Measurements from ENCODE around the gene SBK3. TPM values are rescaled to one million over a fixed set of nuclear protein-coding genes. Genes with fewer than 3 reads are reported as not detected.

Gene SBK3
- total RNA-seq, 1 experiment from 2014 or later, result 4.0 TPM

GRCh38 chr19:55588738-55589137, 43.4 kb upstream of the SBK3 start:
- Histone ChIP-seq H3K27ac (ENCODE audit: low read length) (no peak overlapping the region), H3K27me3 (ENCODE audit: control insufficient read depth, insufficient read depth, low read length) (no peaks in the 10 kb centered on the region), H3K4me1 (ENCODE audit: control insufficient read depth, insufficient read depth, low read length) (peaks cover 10% of the 10 kb centered on the region), H3K9me3 (ENCODE audit: control insufficient read depth, insufficient read depth, low read depth, low read length) (no peaks in the 10 kb centered on the region), H3K4me3 (ENCODE audit: low read depth in 2 of 2, low read length in 2 of 2) (no peak overlapping the region), H3K36me3 (ENCODE audit: control insufficient read depth, insufficient read depth, low read length) (no peaks in the 10 kb centered on the region)
- DNase-seq (ENCODE audit: low read depth, low spot score) (no peak), ATAC-seq (no peak)
- ChIA-PET POLR2A (no interaction called here), CTCF (no interaction called here)
- in situ Hi-C loops (cut with HindIII; ENCODE audit: low pct_unique_long_range_greater_than_20kb, low sequenced_read_pairs) (no loop called here), intact Hi-C loops (cut with micrococcal nuclease; ENCODE audit: unreplicated experiment) (no loop called here)
- TF ChIP-seq SIN3A (IDR thresholded peaks at IDR 0.05; ENCODE audit: borderline replicate concordance, insufficient read depth, low read depth, low read length), result no peak
- no peak for TF ChIP-seq POLR2AphosphoS5 (IDR thresholded peaks at IDR 0.05; ENCODE audit: low read depth, low read length)
- TF ChIP-seq, protein P1, sequence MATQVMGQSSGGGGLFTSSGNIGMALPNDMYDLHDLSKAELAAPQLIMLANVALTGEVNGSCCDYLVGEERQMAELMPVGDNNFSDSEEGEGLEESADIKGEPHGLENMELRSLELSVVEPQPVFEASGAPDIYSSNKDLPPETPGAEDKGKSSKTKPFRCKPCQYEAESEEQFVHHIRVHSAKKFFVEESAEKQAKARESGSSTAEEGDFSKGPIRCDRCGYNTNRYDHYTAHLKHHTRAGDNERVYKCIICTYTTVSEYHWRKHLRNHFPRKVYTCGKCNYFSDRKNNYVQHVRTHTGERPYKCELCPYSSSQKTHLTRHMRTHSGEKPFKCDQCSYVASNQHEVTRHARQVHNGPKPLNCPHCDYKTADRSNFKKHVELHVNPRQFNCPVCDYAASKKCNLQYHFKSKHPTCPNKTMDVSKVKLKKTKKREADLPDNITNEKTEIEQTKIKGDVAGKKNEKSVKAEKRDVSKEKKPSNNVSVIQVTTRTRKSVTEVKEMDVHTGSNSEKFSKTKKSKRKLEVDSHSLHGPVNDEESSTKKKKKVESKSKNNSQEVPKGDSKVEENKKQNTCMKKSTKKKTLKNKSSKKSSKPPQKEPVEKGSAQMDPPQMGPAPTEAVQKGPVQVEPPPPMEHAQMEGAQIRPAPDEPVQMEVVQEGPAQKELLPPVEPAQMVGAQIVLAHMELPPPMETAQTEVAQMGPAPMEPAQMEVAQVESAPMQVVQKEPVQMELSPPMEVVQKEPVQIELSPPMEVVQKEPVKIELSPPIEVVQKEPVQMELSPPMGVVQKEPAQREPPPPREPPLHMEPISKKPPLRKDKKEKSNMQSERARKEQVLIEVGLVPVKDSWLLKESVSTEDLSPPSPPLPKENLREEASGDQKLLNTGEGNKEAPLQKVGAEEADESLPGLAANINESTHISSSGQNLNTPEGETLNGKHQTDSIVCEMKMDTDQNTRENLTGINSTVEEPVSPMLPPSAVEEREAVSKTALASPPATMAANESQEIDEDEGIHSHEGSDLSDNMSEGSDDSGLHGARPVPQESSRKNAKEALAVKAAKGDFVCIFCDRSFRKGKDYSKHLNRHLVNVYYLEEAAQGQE (IDR thresholded peaks at IDR 0.05; ENCODE audit: insufficient read depth in 1 of 2, low read depth in 2 of 2, low read length in 1 of 2), result no peak
- TF ChIP-seq TCF7L2 (IDR thresholded peaks at IDR 0.05; ENCODE audit: low read depth, low read length), result no peak
- TF ChIP-seq, protein P2, sequence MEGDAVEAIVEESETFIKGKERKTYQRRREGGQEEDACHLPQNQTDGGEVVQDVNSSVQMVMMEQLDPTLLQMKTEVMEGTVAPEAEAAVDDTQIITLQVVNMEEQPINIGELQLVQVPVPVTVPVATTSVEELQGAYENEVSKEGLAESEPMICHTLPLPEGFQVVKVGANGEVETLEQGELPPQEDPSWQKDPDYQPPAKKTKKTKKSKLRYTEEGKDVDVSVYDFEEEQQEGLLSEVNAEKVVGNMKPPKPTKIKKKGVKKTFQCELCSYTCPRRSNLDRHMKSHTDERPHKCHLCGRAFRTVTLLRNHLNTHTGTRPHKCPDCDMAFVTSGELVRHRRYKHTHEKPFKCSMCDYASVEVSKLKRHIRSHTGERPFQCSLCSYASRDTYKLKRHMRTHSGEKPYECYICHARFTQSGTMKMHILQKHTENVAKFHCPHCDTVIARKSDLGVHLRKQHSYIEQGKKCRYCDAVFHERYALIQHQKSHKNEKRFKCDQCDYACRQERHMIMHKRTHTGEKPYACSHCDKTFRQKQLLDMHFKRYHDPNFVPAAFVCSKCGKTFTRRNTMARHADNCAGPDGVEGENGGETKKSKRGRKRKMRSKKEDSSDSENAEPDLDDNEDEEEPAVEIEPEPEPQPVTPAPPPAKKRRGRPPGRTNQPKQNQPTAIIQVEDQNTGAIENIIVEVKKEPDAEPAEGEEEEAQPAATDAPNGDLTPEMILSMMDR (IDR thresholded peaks at IDR 0.05), result no peak
- BruUV-seq (replicated peaks), result no TSS peak

- peak; percentile 67 for DNase-seq (ENCODE audit: low read depth, low spot score)
- peak overlapping the region; percentile 52 for H3K27ac ChIP-seq (ENCODE audit: low read length)
- no peaks in the 10 kb centered on the region for H3K27me3 ChIP-seq (ENCODE audit: control insufficient read depth, insufficient read depth, low read length)
- peak overlapping the region; percentile 51 to 79 for H3K4me3 ChIP-seq (ENCODE audit: low read depth in 2 of 2, low read length in 2 of 2)
- peaks cover 12% of the 10 kb centered on the region for H3K4me1 ChIP-seq (ENCODE audit: control insufficient read depth, insufficient read depth, low read length)
- H3K36me3 ChIP-seq (ENCODE audit: control insufficient read depth, insufficient read depth, low read length), result no peaks in the 10 kb centered on the region
- CTCF ChIA-PET, result interaction anchor here (0.6 kb wide), 1 partner anchor 81 kb away, joined by 3 read pairs; no protein-coding TSS in a partner anchor
- in situ Hi-C loops (cut with HindIII; ENCODE audit: low pct_unique_long_range_greater_than_20kb, low sequenced_read_pairs) (no loop called here), intact Hi-C loops (cut with micrococcal nuclease; ENCODE audit: unreplicated experiment) (no loop called here)
- no peaks in the 10 kb centered on the region for H3K9me3 ChIP-seq (ENCODE audit: control insufficient read depth, insufficient read depth, low read depth, low read length)
- POLR2A ChIA-PET, result interaction anchor here (0.5 kb wide), 1 partner anchor 118 kb away, joined by 4 read pairs; no protein-coding TSS in a partner anchor
- no TSS peak for BruUV-seq (replicated peaks)
- 0 out of 2 replicates have a peak, but pooled peaks have one; percentile 37 for TF ChIP-seq SIN3A (IDR thresholded peaks at IDR 0.05; ENCODE audit: borderline replicate concordance, insufficient read depth, low read depth, low read length)
- TF ChIP-seq, protein P1 (IDR thresholded peaks at IDR 0.05; ENCODE audit: insufficient read depth in 1 of 2, low read depth in 2 of 2, low read length in 1 of 2), result 0 out of 4 replicates have a peak, but pooled peaks of 1 of the 2 experiments have one; percentile 29
- TF ChIP-seq POLR2AphosphoS5 (IDR thresholded peaks at IDR 0.05; ENCODE audit: low read depth, low read length), result peak; percentile 54; the same call in 1 of the 2 replicates
- TF ChIP-seq, protein P2 (IDR thresholded peaks at IDR 0.05), result no peak
- TF ChIP-seq TCF7L2 (IDR thresholded peaks at IDR 0.05; ENCODE audit: low read depth, low read length), result 0 out of 2 replicates have a peak, but pooled peaks have one; percentile 23
- peak; percentile 91 for ATAC-seq
Observed at GRCh38 chr19:55586976-55587668, 41.8 kb upstream of the SBK3 start.
